Lung (tissue), 12 donors: Measurements from ENCODE around the gene ARHGAP27. TPM values are rescaled to one million over a fixed set of nuclear protein-coding genes. Genes with fewer than 3 reads are reported as not detected.

Experiments
- ATAC-seq: fragments of 200-7000 bp; cut with Tn5 transposase; one replicate; pipeline ENCODE4 v1.9.1; 2020; ENCODE audit warnings: moderate number of reproducible peaks; ENCODE audit not compliant: insufficient read depth, low FRiP score
- DNase-seq, 3 donors: peaks; one replicate each; pipeline ENCODE4 v3.0.0-alpha.2; 2013 to 2017
- H3K27ac ChIP-seq, 2 donors: one replicate each; pipeline ENCODE4 v1.5.1; 2013; ENCODE audit warnings: mild to moderate bottlenecking in 2 of 2, moderate library complexity in 2 of 2, control low read depth in 1 of 2, inconsistent platforms in 1 of 2, low read depth in 1 of 2, low read length in 1 of 2
- H3K27me3 ChIP-seq, 3 donors: one replicate each; pipeline ENCODE4 v1.5.1; 2013; ENCODE audit warnings: low read length in 2 of 3; ENCODE audit not compliant: control insufficient read depth in 3 of 3, insufficient read depth in 3 of 3
- H3K36me3 ChIP-seq, 4 donors: one replicate each; pipeline ENCODE4 v1.5.1; 2013; ENCODE audit warnings: low read length in 4 of 4, mild to moderate bottlenecking in 1 of 4, moderate library complexity in 1 of 4; ENCODE audit not compliant: control insufficient read depth in 4 of 4, insufficient read depth in 4 of 4
- H3K4me1 ChIP-seq, 5 donors: one replicate each; pipeline ENCODE4 v1.5.1; 2013; ENCODE audit warnings: low read length in 5 of 5, mild to moderate bottlenecking in 2 of 5, moderate library complexity in 1 of 5; ENCODE audit not compliant: control insufficient read depth in 5 of 5, insufficient read depth in 5 of 5
- H3K4me3 ChIP-seq: one replicate; pipeline ENCODE4 v1.5.1; 2013; ENCODE audit warnings: mild to moderate bottlenecking, control low read depth, moderate library complexity
- H3K9ac ChIP-seq, 2 donors: one replicate each; pipeline ENCODE4 v1.5.1; 2013; ENCODE audit warnings: low read length in 2 of 2, control low read depth in 1 of 2; ENCODE audit not compliant: insufficient read depth in 1 of 2
- H3K9me3 ChIP-seq, 4 donors: one replicate each; pipeline ENCODE4 v1.5.1; 2013; ENCODE audit warnings: low read length in 3 of 4, mild to moderate bottlenecking in 1 of 4, moderate library complexity in 1 of 4; ENCODE audit not compliant: control insufficient read depth in 4 of 4, insufficient read depth in 3 of 4
- CTCF ChIP-seq: IDR thresholded peaks from 2 replicates; pipeline ENCODE4 v1.5.1; 2012; ENCODE audit warnings: mild to moderate bottlenecking; ENCODE audit errors: control extremely low read depth, extremely low read depth
- WGBS, 2 donors: extraction: QIAGEN DNeasy Blood & Tissue Kit; methylation state at CpG; one replicate each; pipeline ENCODE4 v1.1.7; 2013; 5-methylcytosine and 5-hydroxymethylcytosine counted together
- polyA plus RNA-seq, 2 donors: library from polyadenylated mRNA; stranded (reverse); fragments of 200-250 nt; gene quantifications; one replicate each; pipeline ENCODE4 v1.2.1, GENCODE V29; 2013
- total RNA-seq, 2 donors: library from RNA; depleted of rRNA in 1 of 2; stranded (reverse); fragments of >200 nt in 1 of 2; gene quantifications; one replicate each; pipeline ENCODE4 v1.2.1, GENCODE V29; 2014 to 2021
- donor health status: control.
- donor health status: control.
- donor health status: Bipolar disorder and iron deficiency.
- donor health status: healthy.
- donor health status: DM: yes; HTN: yes; CAD: no.

ARHGAP27 gene
- total and polyA plus RNA-seq, 4 donors: 42.4 to 85.8 (median 61.8) TPM

GRCh38 chr17:45429339-45430005 lies 3.2 kb downstream of the ARHGAP27 start:
- no peak overlapping the region for H3K9ac ChIP-seq
- no peak overlapping the region for H3K4me3 ChIP-seq
- no peaks in the 10 kb centered on the region for H3K9me3 ChIP-seq
- WGBS, 2 donors: 74 to 79% methylated on average over 67 to 82 of the region's 82 CpGs
- peaks cover 0 to 28% (median 13%) of the 10 kb centered on the region in 5 donors for H3K4me1 ChIP-seq
- no peak for TF ChIP-seq CTCF
- no peak overlapping the region for H3K27ac ChIP-seq
- ATAC-seq: no peak
- peaks cover 0 to 38% (median 28%) of the 10 kb centered on the region in 3 donors for H3K27me3 ChIP-seq
- no peak for DNase-seq
- peaks cover 0 to 8% (median 0%) of the 10 kb centered on the region in 4 donors for H3K36me3 ChIP-seq

GRCh38 chr17:45428931-45429338 lies 3.7 kb downstream of the ARHGAP27 start:
- 32 to 56% methylated on average over 15 of the region's 15 CpGs for WGBS, 2 donors

GRCh38 chr17:45428050-45428617 lies 4.5 kb downstream of the ARHGAP27 start:
- Histone ChIP-seq H3K36me3 (peaks cover 0 to 8% (median 0%) of the 10 kb centered on the region in 4 donors), H3K4me3 (no peak overlapping the region), H3K9me3 (no peaks in the 10 kb centered on the region), H3K9ac (peak overlapping the region in 1 of 2 donors; percentile 15), H3K4me1 (peaks cover 0 to 28% (median 13%) of the 10 kb centered on the region in 5 donors), H3K27me3 (peaks cover 0 to 33% (median 28%) of the 10 kb centered on the region in 3 donors), H3K27ac (peak overlapping the region in 1 of 2 donors; percentile 81)
- peak; percentile 93 for TF ChIP-seq CTCF
- DNase-seq: peak; percentile 65 to 73 (median 67)
- ATAC-seq: peak; percentile 42
- WGBS, 2 donors: 2 to 5% methylated on average over 26 of the region's 26 CpGs

More at GRCh38 chr17:45428931-45429338, 3.7 kb downstream of the ARHGAP27 start:
- TF ChIP-seq CTCF: no peak
- Histone ChIP-seq H3K9ac (no peak overlapping the region), H3K4me1 (peaks cover 0 to 28% (median 13%) of the 10 kb centered on the region in 5 donors), H3K27ac (no peak overlapping the region), H3K9me3 (no peaks in the 10 kb centered on the region), H3K36me3 (peaks cover 0 to 8% (median 0%) of the 10 kb centered on the region in 4 donors), H3K4me3 (no peak overlapping the region), H3K27me3 (peaks cover 0 to 38% (median 28%) of the 10 kb centered on the region in 3 donors)
- DNase-seq (no peak), ATAC-seq (no peak)
